ENCODE measurements around the gene SIRT2. TPM values are rescaled to one million over a fixed set of nuclear protein-coding genes. Genes with fewer than 3 reads are reported as not detected.

Gene SIRT2
- polyA plus RNA-seq, 1 donor from 2014 or later = 102 TPM

DNA sequence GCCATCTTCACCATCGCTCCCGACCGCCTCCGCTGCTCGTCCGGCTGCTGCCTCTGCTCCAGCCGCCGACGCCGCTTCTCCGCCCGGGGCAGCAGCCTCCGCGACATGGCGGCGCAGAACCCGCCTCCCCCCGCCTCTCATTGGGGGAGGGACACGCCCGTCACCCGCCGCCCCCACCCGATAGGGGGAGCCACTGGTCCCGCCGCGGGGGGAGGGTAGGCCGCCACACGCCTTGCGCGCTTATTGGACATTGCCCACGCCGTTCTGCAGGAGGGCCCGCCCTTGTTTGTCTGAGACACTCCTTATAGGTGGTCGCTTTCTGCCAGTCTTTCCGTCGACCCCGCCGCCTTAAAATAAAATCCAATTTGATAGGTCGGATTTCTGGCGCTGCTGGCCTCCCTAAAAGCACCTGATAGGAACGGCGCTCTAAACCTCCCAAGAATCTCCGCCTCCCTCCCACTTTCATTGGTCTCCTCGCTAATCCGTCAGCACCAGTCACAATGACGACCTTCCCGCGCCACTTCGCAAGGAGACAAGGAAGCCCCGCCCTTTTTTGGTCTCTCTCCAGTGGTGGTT, 49.5 kb downstream of the SIRT2 start, which contains the start of gene HNRNPL:
TSS of gene HNRNPL (minus strand) at position 127 of the 576 bp plus-strand sequence. CDS start at position 107, 20 bp downstream.
- H3K9me2 ChIP-seq (ENCODE audit: insufficient read depth, low read length) = no peaks in the 10 kb centered on the region
- peaks cover 26% of the 10 kb centered on the region for H4K20me1 ChIP-seq (ENCODE audit: insufficient read depth)
- peak within 1 kb of the TSS; percentile 99 for H3K27ac ChIP-seq (ENCODE audit: low read length)
- peak within 1 kb of the TSS; percentile 97 for H3K9ac ChIP-seq (ENCODE audit: low read length)
- peak within 1 kb of the TSS; percentile 47 for H2AFZ ChIP-seq (ENCODE audit: low read depth, low read length)
- peak; percentile 99 for TF ChIP-seq POLR2AphosphoS5 (IDR thresholded peaks at IDR 0.05)
- peak; percentile 80 for TF ChIP-seq TAF1 (IDR thresholded peaks at IDR 0.05; ENCODE audit: low read depth)
- peak; percentile 31 for TF ChIP-seq RAD21 (conservative IDR thresholded peaks at IDR 0.05)
- TF ChIP-seq, protein P1, sequence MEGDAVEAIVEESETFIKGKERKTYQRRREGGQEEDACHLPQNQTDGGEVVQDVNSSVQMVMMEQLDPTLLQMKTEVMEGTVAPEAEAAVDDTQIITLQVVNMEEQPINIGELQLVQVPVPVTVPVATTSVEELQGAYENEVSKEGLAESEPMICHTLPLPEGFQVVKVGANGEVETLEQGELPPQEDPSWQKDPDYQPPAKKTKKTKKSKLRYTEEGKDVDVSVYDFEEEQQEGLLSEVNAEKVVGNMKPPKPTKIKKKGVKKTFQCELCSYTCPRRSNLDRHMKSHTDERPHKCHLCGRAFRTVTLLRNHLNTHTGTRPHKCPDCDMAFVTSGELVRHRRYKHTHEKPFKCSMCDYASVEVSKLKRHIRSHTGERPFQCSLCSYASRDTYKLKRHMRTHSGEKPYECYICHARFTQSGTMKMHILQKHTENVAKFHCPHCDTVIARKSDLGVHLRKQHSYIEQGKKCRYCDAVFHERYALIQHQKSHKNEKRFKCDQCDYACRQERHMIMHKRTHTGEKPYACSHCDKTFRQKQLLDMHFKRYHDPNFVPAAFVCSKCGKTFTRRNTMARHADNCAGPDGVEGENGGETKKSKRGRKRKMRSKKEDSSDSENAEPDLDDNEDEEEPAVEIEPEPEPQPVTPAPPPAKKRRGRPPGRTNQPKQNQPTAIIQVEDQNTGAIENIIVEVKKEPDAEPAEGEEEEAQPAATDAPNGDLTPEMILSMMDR (IDR thresholded peaks at IDR 0.05; ENCODE audit: poor library complexity, severe bottlenecking) = peak; percentile 81
- no peak for TF ChIP-seq EP300 (conservative IDR thresholded peaks at IDR 0.05; ENCODE audit: poor library complexity, severe bottlenecking)
- TF ChIP-seq, protein P2, sequence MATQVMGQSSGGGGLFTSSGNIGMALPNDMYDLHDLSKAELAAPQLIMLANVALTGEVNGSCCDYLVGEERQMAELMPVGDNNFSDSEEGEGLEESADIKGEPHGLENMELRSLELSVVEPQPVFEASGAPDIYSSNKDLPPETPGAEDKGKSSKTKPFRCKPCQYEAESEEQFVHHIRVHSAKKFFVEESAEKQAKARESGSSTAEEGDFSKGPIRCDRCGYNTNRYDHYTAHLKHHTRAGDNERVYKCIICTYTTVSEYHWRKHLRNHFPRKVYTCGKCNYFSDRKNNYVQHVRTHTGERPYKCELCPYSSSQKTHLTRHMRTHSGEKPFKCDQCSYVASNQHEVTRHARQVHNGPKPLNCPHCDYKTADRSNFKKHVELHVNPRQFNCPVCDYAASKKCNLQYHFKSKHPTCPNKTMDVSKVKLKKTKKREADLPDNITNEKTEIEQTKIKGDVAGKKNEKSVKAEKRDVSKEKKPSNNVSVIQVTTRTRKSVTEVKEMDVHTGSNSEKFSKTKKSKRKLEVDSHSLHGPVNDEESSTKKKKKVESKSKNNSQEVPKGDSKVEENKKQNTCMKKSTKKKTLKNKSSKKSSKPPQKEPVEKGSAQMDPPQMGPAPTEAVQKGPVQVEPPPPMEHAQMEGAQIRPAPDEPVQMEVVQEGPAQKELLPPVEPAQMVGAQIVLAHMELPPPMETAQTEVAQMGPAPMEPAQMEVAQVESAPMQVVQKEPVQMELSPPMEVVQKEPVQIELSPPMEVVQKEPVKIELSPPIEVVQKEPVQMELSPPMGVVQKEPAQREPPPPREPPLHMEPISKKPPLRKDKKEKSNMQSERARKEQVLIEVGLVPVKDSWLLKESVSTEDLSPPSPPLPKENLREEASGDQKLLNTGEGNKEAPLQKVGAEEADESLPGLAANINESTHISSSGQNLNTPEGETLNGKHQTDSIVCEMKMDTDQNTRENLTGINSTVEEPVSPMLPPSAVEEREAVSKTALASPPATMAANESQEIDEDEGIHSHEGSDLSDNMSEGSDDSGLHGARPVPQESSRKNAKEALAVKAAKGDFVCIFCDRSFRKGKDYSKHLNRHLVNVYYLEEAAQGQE (IDR thresholded peaks at IDR 0.05; ENCODE audit: borderline replicate concordance) = peak; percentile 70
- no peak for TF ChIP-seq EZH2 (IDR thresholded peaks at IDR 0.05; ENCODE audit: borderline replicate concordance, insufficient read depth, low read length, poor library complexity, severe bottlenecking)
- TF ChIP-seq SMC3 (conservative IDR thresholded peaks at IDR 0.05; ENCODE audit: poor library complexity) = no peak
- no peak for TF ChIP-seq MXI1 (conservative IDR thresholded peaks at IDR 0.05; ENCODE audit: poor library complexity, severe bottlenecking)
- no peaks in the 10 kb centered on the region for H3K9me3 ChIP-seq (ENCODE audit: low read length)
- H3K36me3 ChIP-seq (ENCODE audit: insufficient read depth, low read length) = no peaks in the 10 kb centered on the region
- H3K4me2 ChIP-seq (ENCODE audit: low read length) = peak within 1 kb of the TSS; percentile 99
- peak within 1 kb of the TSS; percentile 83 for H3K4me3 ChIP-seq (ENCODE audit: low read length)
- H3F3A ChIP-seq (ENCODE audit: insufficient read depth, low read length, poor library complexity, severe bottlenecking) = peaks cover 10% of the 10 kb centered on the region
- peaks cover 38% of the 10 kb centered on the region for H3K79me2 ChIP-seq (replicated peaks; ENCODE audit: insufficient read depth, low read length)
- H3K27me3 ChIP-seq (ENCODE audit: insufficient read depth, low read depth, low read length) = no peaks in the 10 kb centered on the region

DNA sequence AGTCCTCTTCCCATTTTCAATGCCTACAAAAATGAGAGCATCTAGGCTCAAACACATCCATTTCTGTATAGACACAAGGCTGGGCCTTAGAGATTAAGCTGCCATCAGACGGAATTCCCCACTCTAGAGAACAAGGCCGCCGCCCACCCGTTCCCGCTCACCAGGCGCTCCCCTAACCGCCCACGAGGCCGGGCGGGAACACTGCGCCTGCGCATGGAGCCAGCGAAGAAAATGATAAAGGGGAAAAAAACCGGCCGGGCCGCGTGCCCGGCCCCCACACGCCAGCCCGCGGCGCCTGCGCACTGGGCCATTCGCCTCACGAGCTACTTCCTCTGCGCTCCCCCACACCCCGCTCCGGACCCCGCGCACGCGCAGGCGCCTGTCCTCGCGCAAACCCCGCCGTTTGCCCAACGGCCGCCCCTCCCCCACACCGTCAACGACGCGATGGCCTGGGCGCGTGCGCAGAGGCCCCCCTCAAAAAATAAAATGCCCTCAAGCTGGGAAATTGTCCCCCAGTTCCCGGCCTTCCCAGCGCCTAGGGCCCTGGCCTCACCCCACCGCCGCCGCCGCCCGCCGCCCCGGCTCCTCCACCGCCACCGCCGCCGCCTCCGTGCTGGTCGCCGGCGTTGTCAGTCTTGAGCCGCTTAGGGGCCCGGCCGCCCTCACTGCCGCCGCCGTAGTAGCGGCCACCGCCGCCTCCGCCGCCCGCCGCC, 50.1 kb downstream of the SIRT2 start:
- Histone ChIP-seq H3K4me2 (ENCODE audit: low read length) (peak overlapping the region; percentile 92), H3K9me3 (ENCODE audit: low read length) (no peaks in the 10 kb centered on the region), H3K9me2 (ENCODE audit: insufficient read depth, low read length) (no peaks in the 10 kb centered on the region), H3K27ac (ENCODE audit: low read length) (peak overlapping the region; percentile 97), H2AFZ (ENCODE audit: low read depth, low read length) (no peak overlapping the region), H3K36me3 (ENCODE audit: insufficient read depth, low read length) (no peaks in the 10 kb centered on the region), H3K4me3 (ENCODE audit: low read length) (peak overlapping the region; percentile 83), H3F3A (ENCODE audit: insufficient read depth, low read length, poor library complexity, severe bottlenecking) (peaks cover 10% of the 10 kb centered on the region), H4K20me1 (ENCODE audit: insufficient read depth) (peaks cover 26% of the 10 kb centered on the region), H3K27me3 (ENCODE audit: insufficient read depth, low read depth, low read length) (no peaks in the 10 kb centered on the region), H3K9ac (ENCODE audit: low read length) (peak overlapping the region; percentile 97), H3K79me2 (replicated peaks; ENCODE audit: insufficient read depth, low read length) (peaks cover 38% of the 10 kb centered on the region)
- TF ChIP-seq, protein P2 (IDR thresholded peaks at IDR 0.05; ENCODE audit: borderline replicate concordance) = no peak
- TF ChIP-seq EZH2 (IDR thresholded peaks at IDR 0.05; ENCODE audit: borderline replicate concordance, insufficient read depth, low read length, poor library complexity, severe bottlenecking) (no peak), SMC3 (conservative IDR thresholded peaks at IDR 0.05; ENCODE audit: poor library complexity) (peak; percentile 48), MXI1 (conservative IDR thresholded peaks at IDR 0.05; ENCODE audit: poor library complexity, severe bottlenecking) (peak; percentile 96), POLR2AphosphoS5 (IDR thresholded peaks at IDR 0.05) (no peak), EP300 (conservative IDR thresholded peaks at IDR 0.05; ENCODE audit: poor library complexity, severe bottlenecking) (peak; percentile 74), RAD21 (conservative IDR thresholded peaks at IDR 0.05) (peak; percentile 14), TAF1 (IDR thresholded peaks at IDR 0.05; ENCODE audit: low read depth) (no peak)
- TF ChIP-seq, protein P1 (IDR thresholded peaks at IDR 0.05; ENCODE audit: poor library complexity, severe bottlenecking) = no peak
